Measurements from ENCODE around the gene COA1.
"Not testable (repeated sequence)": the region's sequence is repeated elsewhere in the genome, so short reads cannot be mapped to it uniquely, and the experiment has no call there.

COA1 gene

DNA sequence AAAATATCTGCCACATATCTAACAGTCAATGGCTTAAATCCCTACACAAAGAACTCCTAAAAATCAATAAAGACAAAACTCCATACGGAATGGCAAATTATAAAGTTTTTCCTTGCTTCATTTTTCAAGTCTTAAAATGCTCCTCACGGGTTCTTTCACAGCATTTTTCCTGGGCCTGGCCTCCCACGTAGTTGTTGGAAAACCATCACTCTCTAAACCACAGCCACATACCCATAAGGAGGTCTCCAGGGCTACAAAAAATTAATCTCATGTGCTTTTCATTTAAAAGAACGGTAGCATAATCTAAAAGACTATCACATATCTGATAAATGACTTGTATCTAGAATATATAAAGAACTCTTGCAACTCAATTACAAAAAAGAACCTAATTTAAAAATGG lies 2.9 kb downstream of the COA1 start:
- no peak overlapping the region for H3K4me3 ChIP-seq (ENCODE audit: low read length)
- no peak for TF ChIP-seq ZNF274 (IDR thresholded peaks at IDR 0.05; ENCODE audit: low read depth, low read length)

- no peak overlapping the region for H3K4me3 ChIP-seq (ENCODE audit: low read length)
- TF ChIP-seq ZNF274 (IDR thresholded peaks at IDR 0.05; ENCODE audit: low read depth, low read length), result no peak
These were observed 4.1 kb downstream of the COA1 start for GRCh38 chr7:43725251-43725650.

DNA sequence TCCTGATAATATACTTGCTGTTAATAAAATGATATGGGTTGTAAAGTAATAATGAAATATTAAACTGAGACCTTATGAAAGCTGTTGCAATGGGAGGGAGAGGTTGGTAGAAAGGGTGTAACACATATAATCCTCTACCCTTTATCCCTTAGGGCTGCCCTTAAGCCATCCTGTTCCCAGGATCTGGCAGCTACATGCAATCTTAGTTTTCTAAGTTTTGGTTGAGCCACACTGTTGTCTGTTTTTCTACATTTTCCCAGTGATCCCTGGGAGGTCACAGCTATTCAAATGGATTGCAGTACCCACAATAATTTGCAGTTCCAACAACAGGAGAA lies 6.3 kb downstream of the COA1 start:
- TF ChIP-seq ZNF274 (IDR thresholded peaks at IDR 0.05; ENCODE audit: low read depth, low read length), result no peak
- no peak overlapping the region for H3K4me3 ChIP-seq (ENCODE audit: low read length)

DNA sequence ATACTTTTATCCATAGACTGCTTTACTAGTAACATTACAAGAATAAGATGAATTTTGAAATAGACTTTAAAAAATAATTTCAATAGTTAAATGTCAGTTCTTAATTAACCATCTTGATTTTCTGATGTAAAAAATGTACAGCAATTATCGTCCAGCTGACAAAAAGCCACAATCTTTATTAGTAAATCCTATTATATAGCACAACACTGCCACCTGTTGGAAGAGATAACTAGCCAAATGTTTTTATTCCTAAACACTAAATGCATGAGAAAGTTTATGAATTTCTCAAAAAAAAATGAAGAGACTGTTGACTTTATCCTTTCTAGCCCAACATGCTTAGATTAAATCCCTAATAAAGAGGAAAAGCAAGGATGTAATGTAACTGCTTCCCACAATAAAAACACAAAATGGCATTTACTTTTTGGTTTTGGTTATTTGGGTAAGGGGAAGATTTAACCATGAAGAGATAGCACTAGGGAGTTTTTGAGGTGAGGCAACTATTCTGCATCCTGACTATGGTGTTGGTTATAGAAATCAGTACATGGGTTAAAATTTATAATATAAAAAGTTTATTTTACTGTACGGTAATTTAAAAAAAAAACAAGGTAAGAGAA lies 8.0 kb downstream of the COA1 start:
- TF ChIP-seq ZNF274 (IDR thresholded peaks at IDR 0.05; ENCODE audit: low read depth, low read length), result no peak
- no peak overlapping the region for H3K4me3 ChIP-seq (ENCODE audit: low read length)

GRCh38 chr7:43716598-43716997 lies 12.7 kb downstream of the COA1 start:
- H3K4me3 ChIP-seq (ENCODE audit: low read length), result no peak overlapping the region
- no peak for TF ChIP-seq ZNF274 (IDR thresholded peaks at IDR 0.05; ENCODE audit: low read depth, low read length)

- not testable (repeated sequence) for H3K4me3 ChIP-seq (ENCODE audit: low read length)
These were observed 13.4 kb downstream of the COA1 start for GRCh38 chr7:43715966-43716365.

GRCh38 chr7:43711503-43711902 lies 17.8 kb downstream of the COA1 start:
- no peak for TF ChIP-seq ZNF274 (IDR thresholded peaks at IDR 0.05; ENCODE audit: low read depth, low read length)
- no peak overlapping the region for H3K4me3 ChIP-seq (ENCODE audit: low read length)

- TF ChIP-seq ZNF274 (IDR thresholded peaks at IDR 0.05; ENCODE audit: low read depth, low read length), result peak; percentile 72
- H3K4me3 ChIP-seq (ENCODE audit: low read length), result not testable (repeated sequence)
These were observed 21.3 kb downstream of the COA1 start for GRCh38 chr7:43708055-43708454.

DNA sequence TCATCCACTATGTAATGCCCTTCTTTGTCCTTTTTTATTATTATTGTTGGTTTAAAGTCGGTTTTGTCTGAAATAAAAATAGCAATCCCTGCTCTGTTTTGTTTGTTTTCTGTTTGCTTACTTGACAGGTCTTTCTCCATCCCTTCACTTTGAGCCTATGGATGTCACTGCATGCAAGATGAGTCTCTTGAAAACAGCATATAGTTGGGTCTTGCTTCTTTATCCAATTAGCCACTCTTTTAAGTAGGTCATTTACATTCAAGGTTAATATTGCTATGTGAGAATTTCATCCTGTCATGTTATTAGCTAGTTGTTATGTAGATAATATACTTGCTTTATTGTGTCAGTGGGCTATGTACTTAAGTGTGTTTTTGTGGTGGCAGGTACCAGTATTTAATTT lies 25.8 kb downstream of the COA1 start:
- no peak for TF ChIP-seq ZNF274 (IDR thresholded peaks at IDR 0.05; ENCODE audit: low read depth, low read length)

DNA sequence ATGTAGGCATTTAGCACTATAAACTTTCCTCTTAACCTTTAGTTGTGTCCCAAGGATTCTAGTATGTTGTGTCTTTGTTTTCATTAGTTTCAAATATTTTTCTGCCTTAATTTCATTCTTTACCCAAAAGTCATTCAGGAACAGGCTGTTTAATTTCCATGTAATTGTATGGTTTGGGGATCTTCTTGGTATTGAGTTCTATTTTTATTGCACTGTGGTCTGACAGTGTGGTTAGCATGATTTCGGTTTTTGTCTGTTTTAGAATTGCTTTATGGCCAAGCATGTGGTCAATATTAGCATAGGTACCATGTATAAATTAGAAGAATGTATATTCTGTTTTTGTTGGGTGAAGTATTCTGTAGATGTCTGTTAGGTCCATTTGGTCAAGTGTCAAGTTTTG lies 26.3 kb downstream of the COA1 start:
- TF ChIP-seq ZNF274 (IDR thresholded peaks at IDR 0.05; ENCODE audit: low read depth, low read length), result no peak
- H3K4me3 ChIP-seq (ENCODE audit: low read length), result no peak overlapping the region

More for the DNA sequence above, 25.8 kb downstream of the COA1 start:
- H3K4me3 ChIP-seq (ENCODE audit: low read length), result no peak overlapping the region

DNA sequence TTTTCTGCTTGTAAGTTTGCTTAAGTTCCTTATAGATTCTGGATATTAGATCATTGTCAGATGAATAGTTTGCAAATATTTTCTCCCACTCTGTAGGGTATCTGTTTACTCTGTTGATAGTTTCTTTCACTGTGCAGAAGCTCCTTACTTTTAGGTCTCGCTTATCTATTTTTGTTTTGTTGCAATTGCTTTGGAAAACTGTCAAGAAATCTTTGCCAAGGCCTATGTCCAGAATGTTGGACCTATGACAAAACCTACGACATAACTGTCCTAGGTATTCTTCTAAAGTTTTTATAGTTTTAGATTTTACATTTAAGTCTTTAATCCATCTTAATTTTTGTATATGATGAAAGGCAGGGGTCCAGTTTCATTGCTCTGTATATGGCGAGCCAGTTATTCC lies 27.4 kb downstream of the COA1 start:
- TF ChIP-seq ZNF274 (IDR thresholded peaks at IDR 0.05; ENCODE audit: low read depth, low read length), result no peak
- no peak overlapping the region for H3K4me3 ChIP-seq (ENCODE audit: low read length)

DNA sequence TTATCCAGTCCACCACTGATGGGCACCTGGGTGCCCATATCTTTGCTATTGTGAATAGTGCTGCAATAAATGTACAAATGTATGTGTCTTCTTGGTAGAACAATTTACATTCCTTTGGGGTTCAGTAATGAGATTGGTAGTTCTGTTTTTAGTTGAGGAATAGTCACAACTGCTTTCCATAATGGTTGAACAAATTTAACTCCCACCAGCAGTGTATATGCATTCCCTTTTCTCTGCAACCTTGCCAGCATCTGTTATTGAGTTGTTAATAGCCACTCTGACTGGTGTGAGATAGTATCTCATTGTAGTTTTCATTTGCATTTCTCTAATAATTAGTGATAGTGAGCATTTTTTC lies 27.8 kb downstream of the COA1 start:
- TF ChIP-seq ZNF274 (IDR thresholded peaks at IDR 0.05; ENCODE audit: low read depth, low read length), result no peak
- H3K4me3 ChIP-seq (ENCODE audit: low read length), result no peak overlapping the region

GRCh38 chr7:43700646-43701499 lies 28.4 kb downstream of the COA1 start:
- no peak overlapping the region for H3K4me3 ChIP-seq (ENCODE audit: low read length)
- no peak for TF ChIP-seq ZNF274 (IDR thresholded peaks at IDR 0.05; ENCODE audit: low read depth, low read length)

DNA sequence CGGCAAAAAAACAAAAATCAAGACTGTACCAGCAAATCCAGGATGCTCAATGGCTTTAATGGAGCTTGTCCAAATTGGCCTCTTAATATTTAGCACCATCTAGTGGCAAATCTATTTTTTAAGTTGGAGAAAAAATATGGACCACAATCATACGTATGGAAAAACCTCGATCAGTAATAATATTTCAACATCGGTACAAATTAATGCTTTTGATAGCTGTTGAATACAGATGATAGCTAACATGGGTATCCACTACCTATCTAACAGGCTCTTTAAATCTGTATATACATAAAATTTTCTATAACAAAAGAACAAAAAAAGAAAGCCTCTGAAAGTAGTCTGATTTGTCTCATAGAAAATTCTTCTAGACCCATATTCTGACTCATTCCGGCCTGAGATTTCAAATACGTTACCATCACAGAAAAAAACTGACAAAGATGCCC lies 29.2 kb downstream of the COA1 start:
- no peak overlapping the region for H3K4me3 ChIP-seq (ENCODE audit: low read length)
- TF ChIP-seq ZNF274 (IDR thresholded peaks at IDR 0.05; ENCODE audit: low read depth, low read length), result no peak

DNA sequence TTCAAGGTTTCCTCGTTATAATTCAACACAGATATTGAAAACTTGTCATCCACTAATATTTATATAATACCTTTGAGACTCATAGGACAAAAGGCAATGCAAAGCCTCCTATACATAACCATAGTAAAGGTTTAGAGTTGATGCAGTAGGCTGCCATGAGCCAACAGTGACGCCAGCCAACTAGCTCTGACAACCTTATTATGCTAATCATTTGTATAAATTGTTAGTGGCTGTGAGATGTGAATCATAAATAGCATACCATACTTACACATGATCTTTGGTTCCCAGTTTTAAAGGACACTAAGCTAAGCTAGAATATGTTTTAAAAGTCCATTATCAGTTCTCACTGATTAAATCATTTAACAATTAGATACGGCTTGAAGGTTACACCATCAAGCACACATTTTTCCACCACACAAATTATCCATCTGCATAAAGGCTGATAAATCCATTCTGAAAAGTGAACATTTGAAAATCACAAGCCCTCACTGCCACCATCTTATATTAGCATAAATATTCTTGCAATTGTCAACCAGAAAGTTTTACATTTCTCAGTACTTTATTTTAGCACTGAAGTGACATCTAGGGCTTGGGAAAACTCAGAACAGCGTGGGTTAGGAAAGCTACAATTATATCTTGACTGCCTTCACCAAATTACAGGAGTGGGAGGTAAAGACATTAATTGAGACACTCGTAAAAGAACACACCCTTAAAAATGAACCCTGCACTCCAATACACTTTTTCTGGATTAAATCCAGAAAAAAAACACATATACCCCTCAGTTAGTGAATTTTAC lies 30.7 kb downstream of the COA1 start:
- H3K4me3 ChIP-seq (ENCODE audit: low read length), result no peak overlapping the region
- TF ChIP-seq ZNF274 (IDR thresholded peaks at IDR 0.05; ENCODE audit: low read depth, low read length), result no peak
